ACC112 (cell line): ENCODE measurements around the gene RBM6.
"Not testable (repeated sequence)": the region's sequence is repeated elsewhere in the genome, so short reads cannot be mapped to it uniquely, and the experiment has no call there.

Experiments
- H2AFZ ChIP-seq: fragments of 200-600 bp; sonication (generic); one replicate; pipeline ENCODE4 v1.6.0; 2017; ENCODE audit warnings: antibody characterized with exemption, low read length; ENCODE audit not compliant: unreplicated experiment
- H3K27ac ChIP-seq: fragments of 200-600 bp; sonication (generic); 2 replicates; pipeline ENCODE4 v1.5.1; 2014; ENCODE audit warnings: low read depth, mild to moderate bottlenecking, antibody characterized with exemption, low read length, moderate library complexity
- H3K27me3 ChIP-seq: fragments of 200-600 bp; sonication (generic); 2 replicates; pipeline ENCODE4 v1.6.1; 2014; ENCODE audit warnings: mild to moderate bottlenecking, antibody characterized with exemption, low read length, moderate library complexity, mixed read lengths; ENCODE audit not compliant: insufficient read depth
- H3K36me3 ChIP-seq: fragments of 200-600 bp; sonication (generic); 2 replicates; pipeline ENCODE4 v1.6.1; 2016; ENCODE audit warnings: mild to moderate bottlenecking, antibody characterized with exemption, low read length, moderate library complexity, mixed read lengths; ENCODE audit not compliant: insufficient read depth
- H3K4me1 ChIP-seq: fragments of 200-600 bp; sonication (generic); one replicate; pipeline ENCODE4 v1.6.1; 2016; ENCODE audit warnings: low read length, mixed read lengths; ENCODE audit not compliant: insufficient read depth, unreplicated experiment, control insufficient read depth
- H3K4me3 ChIP-seq: fragments of 200-600 bp; sonication (generic); 2 replicates; pipeline ENCODE4 v1.5.1; 2014; ENCODE audit warnings: mild to moderate bottlenecking, low read depth, low read length
- H3K79me2 ChIP-seq: fragments of 200-600 bp; sonication (generic); one replicate; pipeline ENCODE4 v1.6.0; 2016; ENCODE audit warnings: low read length; ENCODE audit not compliant: control insufficient read depth, unreplicated experiment, insufficient read depth

The RBM6 gene

DNA sequence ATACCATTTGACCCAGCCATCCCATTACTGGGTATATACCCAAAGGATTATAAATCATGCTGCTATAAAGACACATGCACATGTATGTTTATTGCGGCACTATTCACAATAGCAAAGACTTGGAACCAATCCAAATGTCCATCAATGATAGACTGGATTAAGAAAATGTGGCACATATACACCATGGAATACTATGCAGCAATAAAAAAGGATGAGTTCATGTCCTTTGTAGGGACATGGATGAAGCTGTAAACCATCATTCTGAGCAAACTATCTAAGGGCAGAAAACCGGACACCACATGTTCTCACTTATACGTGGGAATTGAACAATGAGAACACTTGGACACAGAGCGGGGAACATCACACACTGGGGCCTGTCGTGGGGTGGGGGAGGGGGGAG is 91.3 kb downstream of the RBM6 start:
- not testable (repeated sequence) for H3K27me3 ChIP-seq, H3K4me1 ChIP-seq, H2AFZ ChIP-seq, H3K36me3 ChIP-seq, H3K27ac ChIP-seq, H3K4me3 ChIP-seq
- H3K79me2 ChIP-seq: peaks cover 12% of the 10 kb centered on the region

DNA sequence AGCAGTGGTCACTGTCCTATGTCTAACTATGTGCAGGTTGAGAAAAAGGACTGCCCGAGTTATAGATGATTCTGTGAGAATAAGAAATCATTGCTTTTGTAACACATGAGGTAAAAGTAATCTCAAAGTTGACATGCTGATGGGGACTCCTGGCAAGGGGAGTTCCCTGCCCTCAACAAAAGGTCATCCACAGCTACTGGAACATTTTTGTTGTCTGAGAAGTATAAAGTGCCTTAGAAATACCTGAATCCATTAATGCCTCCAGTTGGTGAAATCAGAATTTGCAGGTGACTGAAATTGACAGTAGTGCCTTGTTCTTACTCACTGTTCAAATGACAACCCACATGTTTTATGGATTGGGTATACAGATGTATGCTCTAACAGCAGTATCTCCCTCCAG is 105.0 kb downstream of the RBM6 start:
- Histone ChIP-seq H2AFZ (no peak overlapping the region), H3K4me1 (peaks cover 7% of the 10 kb centered on the region), H3K27ac (no peak overlapping the region), H3K79me2 (no peaks in the 10 kb centered on the region), H3K27me3 (no peaks in the 10 kb centered on the region), H3K36me3 (peaks cover 14% of the 10 kb centered on the region), H3K4me3 (no peak overlapping the region)

DNA sequence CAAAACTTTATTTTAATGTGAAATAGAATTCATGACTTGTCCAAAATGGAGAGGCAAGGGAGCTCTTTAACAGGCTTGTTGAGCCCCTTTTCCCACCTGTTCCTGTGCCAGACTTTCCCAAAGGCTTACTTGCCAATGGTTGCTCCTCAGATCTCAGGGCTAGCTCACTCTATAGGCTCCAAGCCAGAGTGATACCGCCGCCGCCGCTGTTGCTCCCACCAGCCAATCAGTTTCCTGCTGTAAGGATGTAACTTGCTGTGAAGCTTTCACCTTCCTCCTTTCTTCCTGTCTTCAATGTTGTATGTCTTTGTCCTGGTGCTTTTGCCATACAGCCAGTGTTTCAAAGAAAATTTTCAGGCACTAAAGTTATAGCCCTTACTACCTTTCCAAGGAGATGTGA is 107.5 kb downstream of the RBM6 start:
- Histone ChIP-seq H3K79me2 (no peaks in the 10 kb centered on the region), H3K4me3 (no peak overlapping the region), H3K27me3 (no peaks in the 10 kb centered on the region), H3K36me3 (peaks cover 17% of the 10 kb centered on the region), H3K4me1 (peaks cover 15% of the 10 kb centered on the region), H3K27ac (no peak overlapping the region), H2AFZ (no peak overlapping the region)

DNA sequence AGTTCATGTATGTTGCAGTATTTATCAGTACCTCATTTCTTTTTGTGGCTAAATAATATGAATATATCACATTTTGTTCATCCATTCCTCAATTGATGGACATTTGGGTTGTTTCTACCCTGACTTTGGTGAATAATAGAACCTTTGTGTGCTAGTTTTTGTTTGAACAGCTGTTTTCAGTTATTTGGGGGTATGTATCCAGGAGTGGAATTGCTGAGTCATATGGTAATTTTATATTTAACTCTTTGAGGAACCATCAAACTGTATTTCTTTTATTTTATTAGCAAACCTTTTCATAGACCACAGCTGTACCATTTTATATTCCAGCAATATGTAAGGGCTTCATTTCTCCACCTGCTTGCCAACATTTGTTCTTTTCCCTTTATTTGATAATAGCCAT is 110.4 kb downstream of the RBM6 start:
- Histone ChIP-seq H3K79me2 (no peaks in the 10 kb centered on the region), H2AFZ (no peak overlapping the region), H3K27me3 (no peaks in the 10 kb centered on the region), H3K4me1 (peaks cover 15% of the 10 kb centered on the region), H3K27ac (peak overlapping the region; percentile 75), H3K36me3 (peaks cover 19% of the 10 kb centered on the region), H3K4me3 (no peak overlapping the region)

DNA sequence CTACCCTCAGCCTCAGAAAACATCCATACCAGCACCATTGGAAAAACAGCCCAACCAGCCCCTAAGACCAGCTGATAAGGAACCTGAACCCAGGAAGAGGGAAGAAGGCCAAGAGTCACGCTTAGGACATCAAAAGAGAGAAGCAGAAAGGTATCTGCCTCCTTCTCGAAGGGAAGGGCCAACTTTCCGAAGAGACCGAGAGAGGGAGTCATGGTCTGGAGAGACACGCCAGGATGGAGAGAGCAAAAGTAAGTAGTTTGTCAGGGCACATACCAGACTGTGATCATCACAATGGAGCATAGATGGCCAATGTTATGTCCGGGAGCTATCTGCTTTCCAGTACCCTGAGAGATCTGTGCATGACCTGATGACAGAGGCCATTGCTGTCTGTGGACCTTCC is 117.8 kb downstream of the RBM6 start:
- no peaks in the 10 kb centered on the region for H3K4me1 ChIP-seq
- H3K27ac ChIP-seq: no peak overlapping the region
- no peaks in the 10 kb centered on the region for H3K27me3 ChIP-seq
- H3K36me3 ChIP-seq: peaks cover 31% of the 10 kb centered on the region
- H3K4me3 ChIP-seq: no peak overlapping the region
- no peaks in the 10 kb centered on the region for H3K79me2 ChIP-seq
- no peak overlapping the region for H2AFZ ChIP-seq

DNA sequence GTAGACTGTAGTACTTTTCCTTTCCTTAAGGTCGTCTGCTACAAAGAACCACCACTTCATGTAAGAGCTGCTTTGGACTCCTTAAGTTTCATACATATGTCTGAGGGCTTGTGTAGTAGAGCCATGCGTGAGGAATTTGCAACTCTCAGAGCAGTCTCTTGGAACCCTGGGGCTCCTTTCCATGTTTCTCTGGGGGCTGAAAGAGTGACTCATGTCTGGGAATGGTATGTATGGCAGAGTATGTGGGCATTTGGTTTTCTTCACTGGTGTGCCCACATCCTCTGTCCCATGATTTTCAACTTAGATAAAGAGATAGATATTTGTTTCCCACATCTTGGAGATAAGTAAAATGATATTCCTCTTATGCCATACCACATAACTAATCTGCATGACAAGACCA is 128.2 kb downstream of the RBM6 start:
- Histone ChIP-seq H3K36me3 (peaks cover 22% of the 10 kb centered on the region), H2AFZ (no peak overlapping the region), H3K4me3 (no peak overlapping the region), H3K27me3 (no peaks in the 10 kb centered on the region), H3K4me1 (peaks cover 11% of the 10 kb centered on the region), H3K27ac (peak overlapping the region; percentile 11; the same call in 1 of the 2 replicates), H3K79me2 (no peaks in the 10 kb centered on the region)

DNA sequence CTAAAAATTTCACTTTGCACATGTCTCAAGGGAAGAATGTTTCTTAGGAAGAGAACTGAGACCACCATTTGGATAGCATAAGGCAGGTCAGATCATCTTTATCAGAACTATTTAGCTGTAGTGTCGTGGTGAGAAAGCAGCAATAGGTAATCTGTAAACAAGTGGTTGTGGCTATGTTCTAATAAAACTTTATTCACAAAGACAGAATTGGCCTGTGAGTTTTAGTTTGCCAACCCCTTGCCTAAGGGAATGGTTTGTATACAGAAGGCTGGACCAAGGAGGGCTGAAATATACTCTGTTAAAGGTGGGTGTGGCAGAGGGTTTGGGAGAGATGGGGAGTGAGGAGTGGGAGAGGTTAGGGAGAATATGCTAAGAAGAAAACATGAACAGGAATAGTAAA is 138.1 kb downstream of the RBM6 start:
- Histone ChIP-seq H3K27ac (no peak overlapping the region), H3K27me3 (no peaks in the 10 kb centered on the region), H3K79me2 (no peaks in the 10 kb centered on the region), H3K36me3 (peaks cover 4% of the 10 kb centered on the region; the same call in 1 of the 2 replicates), H3K4me1 (no peaks in the 10 kb centered on the region), H2AFZ (no peak overlapping the region), H3K4me3 (no peak overlapping the region)

DNA sequence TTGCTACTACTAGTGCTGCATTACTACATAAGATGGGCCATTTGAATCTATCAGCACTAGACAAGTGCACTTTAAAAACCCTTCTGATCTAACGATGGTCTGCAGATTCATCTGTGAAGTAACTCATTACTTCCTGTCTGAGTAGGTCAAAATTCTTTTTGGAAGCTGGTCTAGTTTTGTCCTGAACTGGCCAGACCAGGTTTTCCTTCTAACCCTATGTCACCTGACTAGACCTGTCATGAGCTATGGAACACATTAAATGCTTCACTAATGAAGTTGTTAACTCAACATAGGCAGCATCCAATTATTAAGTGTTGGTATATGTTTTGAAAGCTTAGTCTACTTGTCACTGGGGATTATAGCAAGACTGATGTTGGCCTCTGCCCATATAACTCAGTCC is 138.7 kb downstream of the RBM6 start:
- H3K36me3 ChIP-seq: peaks cover 4% of the 10 kb centered on the region; the same call in 1 of the 2 replicates
- no peak overlapping the region for H2AFZ ChIP-seq
- no peaks in the 10 kb centered on the region for H3K27me3 ChIP-seq
- H3K4me3 ChIP-seq: no peak overlapping the region
- H3K27ac ChIP-seq: no peak overlapping the region
- no peaks in the 10 kb centered on the region for H3K79me2 ChIP-seq
- no peaks in the 10 kb centered on the region for H3K4me1 ChIP-seq

DNA sequence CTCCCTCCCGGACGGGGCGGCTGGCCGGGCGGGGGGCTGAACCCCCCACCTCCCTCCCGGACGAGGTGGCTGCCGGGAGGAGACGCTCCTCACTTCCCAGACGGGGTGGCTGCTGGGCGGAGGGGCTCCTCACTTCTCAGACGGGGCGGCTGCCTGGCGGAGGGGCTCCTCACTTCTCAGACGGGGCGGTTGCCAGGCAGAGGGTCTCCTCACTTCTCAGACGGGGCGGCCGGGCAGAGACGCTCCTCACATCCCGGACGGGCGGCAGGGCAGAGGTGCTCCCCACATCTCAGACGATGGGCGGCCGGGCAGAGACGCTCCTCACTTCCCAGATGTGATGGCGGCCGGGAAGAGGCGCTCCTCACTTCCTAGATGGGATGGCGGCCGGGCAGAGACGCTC is 145.0 kb downstream of the RBM6 start:
- not testable (repeated sequence) for H3K27ac ChIP-seq, H3K36me3 ChIP-seq, H3K4me3 ChIP-seq, H3K27me3 ChIP-seq, H2AFZ ChIP-seq, H3K4me1 ChIP-seq
- peaks cover 12% of the 10 kb centered on the region for H3K79me2 ChIP-seq

DNA sequence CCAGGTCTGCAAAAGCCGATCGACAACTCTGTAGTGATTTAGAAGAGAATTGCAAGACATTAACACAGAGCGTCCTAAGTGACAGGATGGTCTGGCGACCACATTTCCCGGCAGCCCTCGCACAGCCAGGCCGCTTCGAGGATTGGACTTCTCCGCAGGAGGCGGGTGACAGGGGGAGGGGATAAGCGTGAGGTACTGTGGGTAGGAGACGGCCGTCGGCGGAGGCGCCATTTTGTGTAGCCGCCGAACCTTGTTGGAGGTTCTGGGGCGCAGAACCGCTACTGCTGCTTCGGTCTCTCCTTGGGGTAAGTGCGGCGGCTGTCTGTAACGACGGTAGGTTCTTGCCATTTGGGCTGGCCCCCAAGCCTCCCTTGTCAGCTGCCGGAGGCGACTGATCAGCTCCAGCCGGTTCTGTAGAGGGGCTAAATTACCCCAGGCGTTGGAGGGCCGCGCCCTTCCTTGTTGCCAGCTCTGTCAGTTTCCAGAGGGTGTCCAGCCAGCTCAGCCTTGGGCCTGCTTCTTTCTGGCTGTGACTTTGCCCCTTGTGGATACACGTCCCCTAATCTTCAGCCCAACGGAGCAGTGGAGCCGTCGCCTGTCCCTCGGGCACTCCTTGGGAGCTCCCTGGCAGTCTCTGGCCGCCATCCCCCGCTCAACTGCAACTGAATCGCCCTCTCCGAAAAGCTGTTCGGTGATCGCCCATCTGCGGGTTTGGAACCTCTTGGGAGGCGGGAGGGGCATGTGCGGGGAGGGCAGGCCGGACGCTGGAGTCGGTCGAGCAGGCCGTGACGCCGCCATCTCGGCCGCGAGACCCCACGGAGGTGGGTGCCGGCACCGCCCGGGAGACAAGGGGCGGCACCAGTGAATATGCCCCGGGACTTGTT is 149.0 kb downstream of the RBM6 start, which contains the start of gene RBM5:
Gene RBM5 (plus strand): TSS at position 195 of the 884 bp plus-strand sequence. CDS start 1,516 bp downstream, outside the sequence.
- H3K27me3 ChIP-seq: no peaks in the 10 kb centered on the region
- H3K79me2 ChIP-seq: peaks cover 45% of the 10 kb centered on the region
- H2AFZ ChIP-seq: peak within 1 kb of the TSS; percentile 83
- peaks cover 15% of the 10 kb centered on the region for H3K4me1 ChIP-seq
- peak within 1 kb of the TSS; percentile 87 for H3K4me3 ChIP-seq
- H3K36me3 ChIP-seq: peaks cover 27% of the 10 kb centered on the region
- peak within 1 kb of the TSS; percentile 79 for H3K27ac ChIP-seq

DNA sequence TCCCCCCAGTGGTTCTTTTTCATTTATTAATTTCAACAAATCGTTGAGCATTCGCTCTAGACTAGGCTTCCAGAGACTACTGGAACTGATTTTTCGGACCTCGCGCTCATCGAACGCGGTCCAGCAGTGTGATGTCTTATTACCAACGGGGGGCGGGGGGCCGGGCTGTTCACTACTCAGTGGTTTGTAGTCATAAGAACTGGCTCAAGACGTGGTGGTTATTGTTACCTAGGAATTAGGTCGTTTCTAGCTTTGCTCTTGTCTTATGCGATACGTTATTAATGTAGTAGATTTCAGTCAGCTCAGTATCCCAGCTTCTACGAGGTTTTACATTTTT is 149.6 kb downstream of the RBM6 start:
- Histone ChIP-seq H2AFZ (no peak overlapping the region), H3K36me3 (peaks cover 30% of the 10 kb centered on the region)

More for the DNA sequence above, 149.6 kb downstream of the RBM6 start:
- peak overlapping the region; percentile 79; the same call in 1 of the 2 replicates for H3K27ac ChIP-seq
- H3K79me2 ChIP-seq: peaks cover 48% of the 10 kb centered on the region
- no peaks in the 10 kb centered on the region for H3K27me3 ChIP-seq
- H3K4me3 ChIP-seq: peak overlapping the region; percentile 87
- peaks cover 18% of the 10 kb centered on the region for H3K4me1 ChIP-seq
